Measurements from ENCODE around the gene RNF150.

- TF ChIP-seq POLR2A (IDR thresholded peaks at IDR 0.05) (no peak), CTCF (IDR thresholded peaks at IDR 0.05) (no peak)
These were observed 292.1 kb downstream of the RNF150 start for GRCh38 chr4:140841186-140841585.

Data from thyroid gland (tissue), 4 donors.